SK-N-SH (cell line): ENCODE results near the gene DGKI. TPM values are rescaled to one million over a fixed set of nuclear protein-coding genes. Genes with fewer than 3 reads are reported as not detected.
A peak's percentile ranks its signal among the peaks of the same experiment; 100 is the strongest.

Experiments
- CTCF ChIA-PET: fragments of 300-600, 350-600 bp; formaldehyde crosslinking; extraction: SDS; loops from one replicate; lab custom pipeline; 2021; lab: Yijun Ruan, JAX
- POLR2A ChIA-PET: fragments of 350-600 bp; sonication (Branson Sonifier 250); formaldehyde crosslinking; extraction: SDS; loops from one replicate; lab custom pipeline; 2020; ENCODE audit warnings: antibody characterized with exemption, inconsistent platforms; lab: Yijun Ruan, JAX
- DNase-seq: peaks from one replicate; pipeline ENCODE4 v3.0.0; 2012
- H2AFZ ChIP-seq: fragments of 200-600 bp; sonication (generic); 2 replicates; pipeline ENCODE4 v1.8.1; 2016; ENCODE audit warnings: antibody characterized with exemption, mild to moderate bottlenecking, low read depth
- H3F3A ChIP-seq: fragments of 200-600 bp; sonication (generic); replicated peaks from 2 replicates; pipeline ENCODE3; 2016; ENCODE audit warnings: antibody characterized with exemption, mild to moderate bottlenecking; ENCODE audit not compliant: insufficient read depth
- H3K27ac ChIP-seq, 2 experiments: fragments of 200-500 bp in 1 of 2; fragments of 200-600 bp in 1 of 2; sonication (Bioruptor generic) in 1 of 2; sonication (generic), shearing (Covaris generic) in 1 of 2; 2 replicates each; pipeline versions ENCODE4 v1.5.1 to v1.6.1; 2014 to 2016; ENCODE audit warnings: low read depth in 2 of 2, inconsistent platforms in 1 of 2, low read length in 1 of 2, mild to moderate bottlenecking in 1 of 2, mixed read lengths in 1 of 2
- H3K27me3 ChIP-seq: fragments of 200-600 bp; sonication (generic), shearing (Covaris generic); 2 replicates; pipeline ENCODE4 v1.6.1; 2016; ENCODE audit warnings: mixed run types; ENCODE audit not compliant: insufficient read depth
- H3K36me3 ChIP-seq, 2 experiments: fragments of 200-500 bp in 1 of 2; fragments of 200-600 bp in 1 of 2; sonication (Bioruptor generic) in 1 of 2; sonication (generic) in 1 of 2; replicated peaks in 1 of 2; 2 replicates each; pipeline versions ENCODE3 to v1.5.1; 2014 to 2016; ENCODE audit warnings: low read length in 1 of 2, mild to moderate bottlenecking in 1 of 2; ENCODE audit not compliant: insufficient read depth in 2 of 2, control insufficient read depth in 1 of 2
- H3K4me1 ChIP-seq, 2 experiments: fragments of 200-500 bp in 1 of 2; fragments of 200-600 bp in 1 of 2; sonication (Bioruptor generic) in 1 of 2; sonication (generic), shearing (Covaris generic) in 1 of 2; 2 replicates each; pipeline versions ENCODE4 v1.5.1 to v1.6.1; 2014 to 2016; ENCODE audit warnings: low read depth in 1 of 2, low read length in 1 of 2, mixed run types in 1 of 2; ENCODE audit not compliant: insufficient read depth in 2 of 2, control insufficient read depth in 1 of 2
- H3K4me2 ChIP-seq: fragments of 200-600 bp; sonication (generic), shearing (Covaris generic); 2 replicates; pipeline ENCODE4 v1.6.1; 2017; ENCODE audit warnings: mixed run types
- H3K4me3 ChIP-seq, 2 experiments: fragments of 200-500 bp in 1 of 2; fragments of 200-600 bp in 1 of 2; sonication (Bioruptor generic) in 1 of 2; sonication (generic), shearing (Covaris generic) in 1 of 2; 2 replicates each; pipeline versions ENCODE4 v1.5.1 to v1.8.1; 2014 to 2016; ENCODE audit warnings: low read depth in 2 of 2, inconsistent platforms in 1 of 2, low read length in 1 of 2, mild to moderate bottlenecking in 1 of 2, mixed read lengths in 1 of 2, moderate library complexity in 1 of 2
- H3K79me2 ChIP-seq: fragments of 200-600 bp; sonication (generic); 2 replicates; pipeline ENCODE4 v1.8.1; 2017; ENCODE audit warnings: mild to moderate bottlenecking; ENCODE audit not compliant: insufficient read depth
- H3K9ac ChIP-seq: fragments of 200-600 bp; sonication (generic); 2 replicates; pipeline ENCODE4 v1.6.1; 2017; ENCODE audit warnings: mixed run types
- H3K9me2 ChIP-seq: fragments of 200-600 bp; sonication (generic); 2 replicates; pipeline ENCODE4 v1.6.1; 2017; ENCODE audit warnings: mixed run types
- H3K9me3 ChIP-seq: fragments of 200-600 bp; sonication (generic); 2 replicates; pipeline ENCODE4 v1.6.1; 2017; ENCODE audit warnings: mixed run types, mild to moderate bottlenecking, moderate library complexity
- H4K20me1 ChIP-seq: fragments of 200-600 bp; sonication (generic); 2 replicates; pipeline ENCODE4 v1.6.1; 2017; ENCODE audit warnings: mild to moderate bottlenecking, mixed run types; ENCODE audit not compliant: insufficient read depth
- ELF1 ChIP-seq: IDR thresholded peaks from 2 replicates; pipeline ENCODE4 v1.4.0; 2012
- EZH2phosphoT487 ChIP-seq: fragments of 200-600 bp; sonication (generic); IDR thresholded peaks from 2 replicates; pipeline ENCODE4 v1.6.1; 2017; ENCODE audit warnings: low read depth, mixed run types, mild to moderate bottlenecking, antibody characterized with exemption, moderate library complexity, borderline replicate concordance
- FOXJ3 ChIP-seq: sonication (generic); formaldehyde crosslinking; IDR thresholded peaks from 2 replicates; pipeline ENCODE4 v1.5.1; 2020; ENCODE audit warnings: mild to moderate bottlenecking, missing genetic modification reagents
- FOXM1 ChIP-seq: IDR thresholded peaks from 2 replicates; pipeline ENCODE4 v1.4.0; 2012; ENCODE audit warnings: low read depth, mild to moderate bottlenecking
- GATA2 ChIP-seq: sonication (generic); formaldehyde crosslinking; IDR thresholded peaks from 2 replicates; pipeline ENCODE4 v1.5.0; 2020; ENCODE audit warnings: mild to moderate bottlenecking, missing genetic modification reagents
- POLR2AphosphoS5 ChIP-seq: IDR thresholded peaks from 2 replicates; pipeline ENCODE4 v1.6.1; 2012; ENCODE audit warnings: low read depth, low read length
- RAD21 ChIP-seq: IDR thresholded peaks from 2 replicates; pipeline ENCODE4 v1.6.1; 2012; ENCODE audit warnings: mild to moderate bottlenecking, low read length
- RXRA ChIP-seq: IDR thresholded peaks from 2 replicates; pipeline ENCODE4 v1.4.0; 2012; ENCODE audit warnings: low read depth, mild to moderate bottlenecking, borderline replicate concordance
- SIN3A ChIP-seq: IDR thresholded peaks from 2 replicates; pipeline ENCODE4 v1.6.1; 2012; ENCODE audit warnings: low read depth, mild to moderate bottlenecking, low read length, moderate library complexity, borderline replicate concordance
- TAF1 ChIP-seq: IDR thresholded peaks from 2 replicates; pipeline ENCODE4 v1.6.1; 2012; ENCODE audit warnings: low read depth, mild to moderate bottlenecking, low read length, moderate library complexity, borderline replicate concordance
- TCF12 ChIP-seq: IDR thresholded peaks from 2 replicates; pipeline ENCODE4 v1.4.0; 2012
- TEAD4 ChIP-seq: IDR thresholded peaks from 2 replicates; pipeline ENCODE4 v1.4.0; 2012; ENCODE audit warnings: mild to moderate bottlenecking, borderline replicate concordance; ENCODE audit not compliant: insufficient read depth
- WGBS: methylation state at CpG from one replicate; pipeline ENCODE4 v1.1.6; 2017; ENCODE audit warnings: low lambda C conversion rate; 5-methylcytosine and 5-hydroxymethylcytosine counted together
- polyA plus RNA-seq, 3 experiments: library from polyadenylated mRNA; depleted of rRNA; stranded (reverse); fragments of >200 nt; gene quantifications; 2 replicates each; pipeline ENCODE4 v1.2.3, GENCODE V29; 2012
- TF ChIP-seq, protein P1 (sequence below): IDR thresholded peaks from 2 replicates; pipeline ENCODE4 v1.4.0; 2012; ENCODE audit warnings: low read depth
- TF ChIP-seq, protein P2 (sequence below): IDR thresholded peaks from 2 replicates; pipeline ENCODE4 v1.4.0; 2012; ENCODE audit warnings: low read depth, borderline replicate concordance
- TF ChIP-seq, protein P3 (sequence below): IDR thresholded peaks from 2 replicates; pipeline ENCODE4 v1.6.1; 2012; ENCODE audit warnings: mild to moderate bottlenecking, low read depth, low read length, moderate library complexity

DGKI gene
- polyA plus RNA-seq, 1 of the 3 experiments (the other 2 are of a cell fraction), result 1.3 TPM

DNA sequence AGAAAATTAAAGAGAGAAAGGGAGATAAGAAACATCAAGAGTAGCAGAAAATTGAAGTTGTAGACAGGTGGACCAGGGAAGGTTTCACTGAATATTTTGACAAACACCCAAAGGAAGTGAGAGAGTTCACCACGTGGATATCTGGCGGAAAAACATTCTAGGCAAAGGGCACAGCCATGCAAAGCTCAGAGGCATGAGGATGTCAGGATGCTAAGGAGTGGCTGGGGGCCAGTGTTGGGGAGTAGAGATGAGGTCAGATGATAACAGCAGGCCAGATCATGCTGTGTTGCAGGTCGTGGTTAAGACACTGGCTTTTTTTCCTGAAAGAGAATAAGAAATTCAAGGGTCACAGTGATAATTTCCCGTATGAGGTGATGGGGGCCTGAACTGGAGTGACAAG, 181.9 kb downstream of the DGKI start:
- Histone ChIP-seq H3K9me3 (no peaks in the 10 kb centered on the region), H3K4me3 (no peak overlapping the region), H2AFZ (no peak overlapping the region), H3F3A (peaks cover 14% of the 10 kb centered on the region), H3K27me3 (no peaks in the 10 kb centered on the region), H3K4me1 (peaks cover 11 to 28% of the 10 kb centered on the region in 2 experiments; a peak in 3 of 4 replicates), H3K4me2 (no peak overlapping the region), H3K9ac (no peak overlapping the region; the same call in 1 of the 2 replicates), H3K36me3 (no peaks in the 10 kb centered on the region), H3K27ac (no peak overlapping the region), H4K20me1 (no peaks in the 10 kb centered on the region), H3K9me2 (no peaks in the 10 kb centered on the region), H3K79me2 (no peaks in the 10 kb centered on the region; the same call in 1 of the 2 replicates)
- CTCF ChIA-PET, result interaction anchor here (0.6 to 9.2 kb wide), 4 partner anchors 7 to 904 kb away, joined by 3 to 97 read pairs (median 3); no protein-coding TSS in a partner anchor
- WGBS, result 46% methylated on average over 4 of the region's 4 CpGs
- peak; percentile 49 for DNase-seq
- TF ChIP-seq SIN3A, result no peak
- TF ChIP-seq TCF12, result peak; percentile 39; the same call in 1 of the 2 replicates
- TF ChIP-seq GATA2, result peak; percentile 73
- TF ChIP-seq, protein P1, sequence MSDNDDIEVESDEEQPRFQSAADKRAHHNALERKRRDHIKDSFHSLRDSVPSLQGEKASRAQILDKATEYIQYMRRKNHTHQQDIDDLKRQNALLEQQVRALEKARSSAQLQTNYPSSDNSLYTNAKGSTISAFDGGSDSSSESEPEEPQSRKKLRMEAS, result 0 out of 2 replicates have a peak, but pooled peaks have one; percentile 56
- POLR2A ChIA-PET, result no interaction called here

DNA sequence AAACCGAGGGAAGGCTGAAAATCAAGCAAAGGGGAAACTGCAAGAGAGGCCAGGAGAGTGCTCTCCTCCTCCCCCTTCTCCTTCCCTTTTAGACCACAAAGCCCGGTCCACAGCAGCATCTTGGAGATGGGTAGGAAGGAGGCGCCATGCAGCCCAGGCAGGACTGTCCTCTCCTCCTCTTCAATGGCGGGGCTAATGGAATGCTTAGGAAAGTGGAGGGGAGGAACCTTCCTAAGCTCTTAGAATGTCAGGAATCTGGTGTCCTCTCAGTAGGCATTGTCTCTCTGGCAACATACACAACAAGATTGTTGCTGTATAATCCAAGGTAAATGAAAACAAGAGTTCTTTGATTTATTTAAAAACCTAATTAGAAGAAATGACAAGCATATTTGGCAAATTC, 185.1 kb downstream of the DGKI start:
- CTCF ChIA-PET, result interaction anchor here (1.0 to 12.7 kb wide), 4 partner anchors 9 to 347 kb away, joined by 3 to 178 read pairs (median 8); no protein-coding TSS in a partner anchor
- H3K27ac ChIP-seq, result no peak overlapping the region
- no peak overlapping the region for H2AFZ ChIP-seq
- POLR2A ChIA-PET, result no interaction called here
- H3K4me2 ChIP-seq, result no peak overlapping the region
- TF ChIP-seq, protein P2, sequence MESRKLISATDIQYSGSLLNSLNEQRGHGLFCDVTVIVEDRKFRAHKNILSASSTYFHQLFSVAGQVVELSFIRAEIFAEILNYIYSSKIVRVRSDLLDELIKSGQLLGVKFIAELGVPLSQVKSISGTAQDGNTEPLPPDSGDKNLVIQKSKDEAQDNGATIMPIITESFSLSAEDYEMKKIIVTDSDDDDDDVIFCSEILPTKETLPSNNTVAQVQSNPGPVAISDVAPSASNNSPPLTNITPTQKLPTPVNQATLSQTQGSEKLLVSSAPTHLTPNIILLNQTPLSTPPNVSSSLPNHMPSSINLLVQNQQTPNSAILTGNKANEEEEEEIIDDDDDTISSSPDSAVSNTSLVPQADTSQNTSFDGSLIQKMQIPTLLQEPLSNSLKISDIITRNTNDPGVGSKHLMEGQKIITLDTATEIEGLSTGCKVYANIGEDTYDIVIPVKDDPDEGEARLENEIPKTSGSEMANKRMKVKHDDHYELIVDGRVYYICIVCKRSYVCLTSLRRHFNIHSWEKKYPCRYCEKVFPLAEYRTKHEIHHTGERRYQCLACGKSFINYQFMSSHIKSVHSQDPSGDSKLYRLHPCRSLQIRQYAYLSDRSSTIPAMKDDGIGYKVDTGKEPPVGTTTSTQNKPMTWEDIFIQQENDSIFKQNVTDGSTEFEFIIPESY, result no peak
- TF ChIP-seq FOXJ3 (CRISPR knock-in tag), result no peak
- TF ChIP-seq RAD21, result no peak
- TF ChIP-seq, protein P3, sequence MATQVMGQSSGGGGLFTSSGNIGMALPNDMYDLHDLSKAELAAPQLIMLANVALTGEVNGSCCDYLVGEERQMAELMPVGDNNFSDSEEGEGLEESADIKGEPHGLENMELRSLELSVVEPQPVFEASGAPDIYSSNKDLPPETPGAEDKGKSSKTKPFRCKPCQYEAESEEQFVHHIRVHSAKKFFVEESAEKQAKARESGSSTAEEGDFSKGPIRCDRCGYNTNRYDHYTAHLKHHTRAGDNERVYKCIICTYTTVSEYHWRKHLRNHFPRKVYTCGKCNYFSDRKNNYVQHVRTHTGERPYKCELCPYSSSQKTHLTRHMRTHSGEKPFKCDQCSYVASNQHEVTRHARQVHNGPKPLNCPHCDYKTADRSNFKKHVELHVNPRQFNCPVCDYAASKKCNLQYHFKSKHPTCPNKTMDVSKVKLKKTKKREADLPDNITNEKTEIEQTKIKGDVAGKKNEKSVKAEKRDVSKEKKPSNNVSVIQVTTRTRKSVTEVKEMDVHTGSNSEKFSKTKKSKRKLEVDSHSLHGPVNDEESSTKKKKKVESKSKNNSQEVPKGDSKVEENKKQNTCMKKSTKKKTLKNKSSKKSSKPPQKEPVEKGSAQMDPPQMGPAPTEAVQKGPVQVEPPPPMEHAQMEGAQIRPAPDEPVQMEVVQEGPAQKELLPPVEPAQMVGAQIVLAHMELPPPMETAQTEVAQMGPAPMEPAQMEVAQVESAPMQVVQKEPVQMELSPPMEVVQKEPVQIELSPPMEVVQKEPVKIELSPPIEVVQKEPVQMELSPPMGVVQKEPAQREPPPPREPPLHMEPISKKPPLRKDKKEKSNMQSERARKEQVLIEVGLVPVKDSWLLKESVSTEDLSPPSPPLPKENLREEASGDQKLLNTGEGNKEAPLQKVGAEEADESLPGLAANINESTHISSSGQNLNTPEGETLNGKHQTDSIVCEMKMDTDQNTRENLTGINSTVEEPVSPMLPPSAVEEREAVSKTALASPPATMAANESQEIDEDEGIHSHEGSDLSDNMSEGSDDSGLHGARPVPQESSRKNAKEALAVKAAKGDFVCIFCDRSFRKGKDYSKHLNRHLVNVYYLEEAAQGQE, result no peak
- no peak for TF ChIP-seq POLR2AphosphoS5
- no peak for TF ChIP-seq TCF12
- no peak for TF ChIP-seq ELF1
- TF ChIP-seq SIN3A, result no peak
- no peak for TF ChIP-seq TEAD4
- TF ChIP-seq EZH2phosphoT487, result no peak
- TF ChIP-seq, protein P1, result no peak
- no peak for TF ChIP-seq RXRA
- TF ChIP-seq TAF1, result no peak
- no peak for TF ChIP-seq FOXM1
- no peak for DNase-seq
- H3F3A ChIP-seq, result peaks cover 2% of the 10 kb centered on the region
- H3K27me3 ChIP-seq, result no peaks in the 10 kb centered on the region
- WGBS, result 84% methylated on average over 4 of the region's 4 CpGs
- no peak overlapping the region for H3K4me3 ChIP-seq
- no peaks in the 10 kb centered on the region for H4K20me1 ChIP-seq
- H3K9me2 ChIP-seq, result no peaks in the 10 kb centered on the region
- H3K9ac ChIP-seq, result no peak overlapping the region
- H3K79me2 ChIP-seq, result no peaks in the 10 kb centered on the region
- peaks cover 27 to 31% of the 10 kb centered on the region in 2 experiments for H3K4me1 ChIP-seq
- no peaks in the 10 kb centered on the region for H3K36me3 ChIP-seq
- H3K9me3 ChIP-seq, result no peaks in the 10 kb centered on the region
